ENCODE measurements around the gene LYPD3. TPM values are rescaled to one million over a fixed set of nuclear protein-coding genes. Genes with fewer than 3 reads are reported as not detected.
A peak's percentile ranks its signal among the peaks of the same experiment; 100 is the strongest.
"Not testable (repeated sequence)": the region's sequence is repeated elsewhere in the genome, so short reads cannot be mapped to it uniquely, and the experiment has no call there.

LYPD3 gene
- total RNA-seq, 2 donors from 2014 or later, result 0.35 to 0.42 TPM

DNA sequence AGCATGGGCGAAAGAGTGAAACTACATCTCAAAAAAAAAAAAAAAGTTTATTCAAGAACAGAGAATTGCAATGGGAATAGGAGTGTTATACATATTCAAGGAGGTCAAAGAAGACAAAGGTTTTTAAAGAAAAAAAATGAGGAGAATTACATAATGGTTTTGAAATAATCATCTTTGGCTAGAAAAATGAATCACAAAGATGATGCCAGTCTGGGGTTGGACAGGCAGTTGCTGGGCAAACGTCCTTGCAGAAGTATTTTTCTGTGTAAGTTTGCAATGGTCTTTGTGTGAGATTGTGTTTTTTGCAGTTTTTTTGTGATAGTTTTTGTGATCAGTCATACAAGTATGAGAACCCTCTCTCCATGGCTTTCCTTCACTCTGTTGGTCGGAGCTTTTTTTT, 23.7 kb downstream of the LYPD3 start:
- ATAC-seq, result no peak
- intact Hi-C loops (cut with DNase I), result loop anchor here in 1 of 2 donors (10.0 kb wide), 1 partner anchor 213 kb away; no protein-coding TSS in a partner anchor
- DNase-seq, result no peak

DNA sequence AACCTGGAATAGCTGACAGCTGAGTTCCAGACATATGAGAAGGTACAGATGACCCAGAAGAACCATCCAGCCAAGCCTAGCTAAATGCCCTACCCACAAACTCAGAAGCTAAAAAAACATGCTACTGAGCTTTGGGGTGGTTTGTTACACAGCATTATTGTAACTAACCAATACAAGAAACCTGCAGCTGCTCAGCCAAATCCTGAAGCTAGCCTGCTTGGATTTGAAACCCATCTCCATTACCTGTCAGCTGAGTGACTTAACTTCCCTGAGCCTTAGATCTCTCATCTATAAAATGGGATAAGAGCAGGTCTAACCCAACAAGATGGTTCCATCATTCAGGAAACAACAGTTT, 25.7 kb downstream of the LYPD3 start:
- no peak for ATAC-seq
- intact Hi-C loops (cut with DNase I), result loop anchor here in 1 of 2 donors (10.0 kb wide), 1 partner anchor 215 kb away; no protein-coding TSS in a partner anchor
- no peak for DNase-seq

DNA sequence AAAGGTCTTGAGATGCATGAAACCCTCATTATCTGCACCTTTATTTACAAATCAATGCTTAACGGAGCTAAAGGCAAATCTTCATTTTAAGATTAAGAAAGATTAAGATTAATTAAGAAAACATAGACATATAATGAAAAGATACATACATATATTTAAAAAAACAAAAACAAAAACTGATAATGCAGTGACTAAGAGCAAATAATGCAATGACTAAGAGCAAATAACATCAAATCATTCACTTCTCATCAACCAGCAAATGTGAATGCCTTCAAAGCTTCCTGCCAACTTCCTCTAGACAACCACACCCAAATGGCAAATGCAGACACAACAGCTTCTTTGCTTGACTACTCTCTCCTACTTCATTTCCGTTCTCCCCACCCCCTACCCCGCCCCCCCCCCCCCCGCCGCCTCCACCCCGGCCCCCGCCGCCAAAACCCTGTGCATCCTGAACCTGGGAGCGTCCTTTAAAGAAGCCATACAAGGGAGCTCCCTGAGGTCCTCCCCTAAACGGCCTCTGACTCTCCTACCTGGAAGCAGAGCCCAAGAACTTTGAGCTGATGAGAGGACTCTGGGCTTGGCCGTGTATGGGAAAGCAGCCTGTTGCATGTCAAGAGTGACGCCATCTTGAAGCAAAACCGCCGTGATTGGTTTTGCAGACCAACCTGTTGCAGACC, 26.2 kb downstream of the LYPD3 start:
- intact Hi-C loops (cut with DNase I), result no loop called here
- peak; percentile 35 to 83 for ATAC-seq
- no peak for DNase-seq

DNA sequence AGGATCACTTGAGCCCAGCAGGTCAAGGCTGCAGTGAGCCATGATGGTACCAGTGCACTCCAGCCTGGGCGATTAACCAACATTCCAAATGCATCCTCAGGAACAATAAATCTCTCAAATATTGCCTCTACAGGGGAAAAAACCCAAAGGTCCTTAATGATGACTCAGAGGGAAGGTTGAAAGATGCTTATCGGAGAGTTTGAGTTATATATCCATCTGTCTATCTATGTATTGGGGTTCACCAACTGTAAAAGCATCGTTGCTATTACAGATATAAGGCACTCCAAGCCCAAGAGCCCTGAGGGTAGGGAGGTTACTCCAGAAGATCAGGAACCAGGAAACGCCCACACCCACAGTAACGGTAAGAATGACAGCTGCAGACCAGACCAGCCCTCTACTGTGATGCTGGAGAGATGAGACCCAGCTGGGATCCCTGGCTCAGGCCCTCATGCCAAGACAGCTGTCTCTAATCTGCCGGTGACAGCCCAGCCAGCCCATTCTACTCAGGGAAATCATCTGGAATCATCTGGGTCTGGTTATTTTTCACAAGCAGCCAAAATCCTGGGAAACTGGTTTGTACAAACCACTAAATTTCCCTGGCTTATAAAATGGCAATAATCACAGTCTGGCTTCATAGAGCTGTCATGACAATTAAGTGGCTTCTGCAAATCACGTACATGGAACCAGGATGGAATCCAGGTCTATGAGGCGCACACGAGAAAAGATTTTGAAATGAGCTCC, 26.9 kb downstream of the LYPD3 start:
- intact Hi-C loops (cut with DNase I), result no loop called here
- DNase-seq (peak; percentile 62), ATAC-seq (peak; percentile 94 to 96)

DNA sequence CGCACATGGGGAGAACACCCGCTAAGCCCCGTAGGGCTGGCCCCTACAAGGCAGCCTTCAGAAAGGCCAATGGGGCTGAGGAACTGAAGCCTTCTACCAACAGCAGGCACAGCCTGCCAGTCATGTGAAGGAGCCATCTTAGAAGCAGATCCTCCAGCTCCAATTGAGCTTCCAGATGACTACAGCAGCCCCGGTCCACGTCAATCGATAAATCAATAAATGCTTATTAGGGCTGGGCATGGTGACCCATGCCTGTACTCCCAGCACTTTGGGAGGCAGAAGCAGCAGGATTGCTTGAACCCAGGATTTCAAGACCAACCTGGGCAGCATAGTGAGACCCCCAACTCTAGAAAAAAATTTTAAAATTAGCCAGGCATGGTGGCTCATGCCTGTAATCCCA, 27.7 kb downstream of the LYPD3 start:
- DNase-seq (no peak), ATAC-seq (no peak)
- intact Hi-C loops (cut with DNase I), result no loop called here

GRCh38 chr19:43437284-43437683, 28.1 kb downstream of the LYPD3 start:
- DNase-seq; ATAC-seq; intact Hi-C loops (cut with DNase I): not testable (repeated sequence)

- DNase-seq, result no peak
- intact Hi-C loops (cut with DNase I), result no loop called here
- no peak for ATAC-seq
Observed at GRCh38 chr19:43435775-43436174, 29.6 kb downstream of the LYPD3 start.

DNA sequence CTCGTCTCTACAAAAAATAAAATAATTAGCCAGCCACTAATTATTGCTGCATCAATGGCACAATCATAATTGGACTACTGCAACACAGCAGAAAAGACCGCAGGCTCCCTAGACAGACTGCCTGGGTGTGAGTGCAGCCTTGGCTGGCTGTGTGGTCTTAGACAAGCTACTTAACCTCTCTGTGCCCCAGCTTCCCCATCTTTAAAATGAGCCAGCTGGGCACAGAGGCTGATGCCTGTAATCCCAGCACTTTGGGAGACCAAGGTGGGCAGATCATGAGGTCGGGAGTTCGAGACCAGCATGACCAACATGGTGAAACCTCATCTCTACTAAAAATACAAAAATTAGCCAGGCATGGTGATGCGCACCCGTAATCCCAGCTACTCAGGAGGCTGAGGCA, 31.7 kb downstream of the LYPD3 start:
- DNase-seq, result no peak
- intact Hi-C loops (cut with DNase I), result no loop called here
- ATAC-seq, result no peak

- ATAC-seq, result no peak
- intact Hi-C loops (cut with DNase I), result no loop called here
Observed at GRCh38 chr19:43433358-43433673, 32.1 kb downstream of the LYPD3 start.

GRCh38 chr19:43430976-43431375, 34.4 kb downstream of the LYPD3 start:
- intact Hi-C loops (cut with DNase I), result no loop called here
- no peak for ATAC-seq

More at GRCh38 chr19:43433358-43433673, 32.1 kb downstream of the LYPD3 start:
- no peak for DNase-seq

DNA sequence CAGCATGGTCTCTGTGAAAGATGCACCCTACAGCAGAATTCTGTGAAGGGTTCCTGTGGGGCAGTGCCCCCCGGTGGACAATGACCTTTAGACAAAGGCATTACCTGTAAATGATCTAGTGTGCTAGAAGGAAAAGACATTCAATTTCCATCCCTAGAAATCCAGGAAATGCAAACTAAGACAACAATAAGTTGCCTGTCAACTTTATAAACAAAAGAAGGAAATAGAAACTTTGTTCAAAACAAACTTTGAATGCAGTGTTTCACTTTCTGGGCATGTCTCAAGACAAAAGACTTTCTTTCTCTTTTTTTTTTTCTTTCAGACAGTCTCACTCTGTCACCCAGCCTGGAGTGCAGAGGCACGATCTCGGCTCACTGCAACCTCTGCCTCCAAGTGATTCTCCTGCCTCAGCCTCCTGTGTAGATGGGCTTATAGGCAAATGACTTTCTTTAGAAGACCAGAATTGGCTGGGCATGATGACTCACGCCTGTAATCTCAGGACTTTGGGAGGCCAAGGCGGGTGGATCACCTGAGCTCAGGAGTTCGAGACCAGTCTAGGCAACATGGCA, 35.2 kb downstream of the LYPD3 start:
- ATAC-seq, result no peak
- DNase-seq, result no peak
- intact Hi-C loops (cut with DNase I), result no loop called here

More at GRCh38 chr19:43430976-43431375, 34.4 kb downstream of the LYPD3 start:
- no peak for DNase-seq

GRCh38 chr19:43429395-43429794, 36.0 kb downstream of the LYPD3 start:
- intact Hi-C loops (cut with DNase I), result no loop called here
- ATAC-seq, result no peak
- DNase-seq, result no peak

DNA sequence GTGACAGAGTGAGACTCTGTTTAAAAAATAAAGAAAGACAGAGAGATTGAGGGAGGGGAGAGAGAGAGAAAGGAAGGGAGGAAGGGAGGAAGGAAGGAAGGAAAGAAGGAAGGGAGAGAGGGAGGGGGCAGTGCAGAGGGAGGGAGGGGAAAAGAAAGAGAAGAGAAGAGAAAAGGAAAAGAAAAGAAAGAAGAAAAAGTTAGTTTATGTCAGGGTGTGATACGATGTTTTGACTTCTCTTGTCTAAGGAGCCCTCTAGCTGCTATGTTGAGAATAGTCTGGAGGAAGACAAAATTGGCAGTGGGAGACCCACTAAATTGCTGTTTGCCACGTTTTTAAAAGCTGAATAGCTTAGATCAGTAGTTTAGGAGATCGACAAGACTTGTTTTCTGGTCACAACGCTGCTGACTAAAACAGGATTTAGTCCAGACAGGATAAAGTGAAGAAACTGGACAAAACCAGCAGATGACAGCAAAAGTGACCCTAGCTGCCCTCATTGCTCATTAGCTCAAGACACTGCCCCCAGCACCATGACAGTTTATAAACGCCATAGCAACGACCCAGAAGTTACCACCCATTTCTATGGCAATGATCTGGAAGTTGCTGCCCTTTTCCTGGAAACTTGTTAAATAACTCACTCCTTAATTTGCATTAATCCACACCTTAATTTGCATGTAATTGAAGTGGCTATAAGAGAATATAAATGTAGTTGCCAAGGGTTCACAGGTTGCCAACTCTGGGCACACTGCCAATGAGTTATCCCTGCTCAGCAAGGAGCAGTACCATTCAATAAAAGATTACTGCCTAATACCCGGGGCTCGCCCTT, 39.6 kb downstream of the LYPD3 start:
- no peak for ATAC-seq
- DNase-seq, result no peak
- intact Hi-C loops (cut with DNase I), result no loop called here

DNA sequence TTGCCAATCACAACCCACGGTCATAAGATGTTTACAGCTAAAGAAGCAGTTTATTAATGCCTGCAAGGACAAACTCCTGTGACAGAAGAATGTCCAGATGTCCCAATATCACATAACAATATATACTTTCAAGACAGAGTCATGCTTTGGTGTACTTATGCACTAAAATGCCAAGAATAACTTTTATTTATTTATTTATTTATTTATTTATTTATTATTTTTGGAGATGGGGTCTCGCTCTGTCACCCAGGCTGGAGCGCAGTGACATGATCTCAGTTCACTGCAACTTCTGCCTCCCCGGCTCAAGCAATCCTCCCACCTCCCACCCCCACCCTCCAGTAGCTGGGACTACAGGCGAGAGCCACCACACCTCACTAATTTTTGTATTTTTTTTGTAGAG, 41.6 kb downstream of the LYPD3 start:
- no peak for DNase-seq
- intact Hi-C loops (cut with DNase I), result no loop called here
- ATAC-seq, result no peak

DNA sequence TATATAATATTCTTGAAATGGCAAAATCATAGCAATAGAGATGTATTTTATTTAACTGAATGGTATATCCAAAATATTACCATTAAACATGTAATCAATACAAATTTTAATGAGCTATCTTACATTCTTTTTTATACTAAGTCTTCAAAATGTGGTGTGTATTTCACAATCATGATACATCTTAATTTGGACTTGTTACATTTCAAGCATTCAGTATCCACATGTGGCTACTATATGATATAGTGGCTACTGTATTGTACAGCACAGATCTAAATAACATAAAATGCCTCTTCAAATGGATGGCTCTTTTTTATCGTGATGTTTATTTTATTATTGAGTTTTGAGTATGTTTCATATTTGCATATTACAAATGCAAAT, 42.7 kb downstream of the LYPD3 start:
- intact Hi-C loops (cut with DNase I), result no loop called here

GRCh38 chr19:43422000-43422688, 43.3 kb downstream of the LYPD3 start:
- intact Hi-C loops (cut with DNase I), result no loop called here
- DNase-seq, result no peak
- no peak for ATAC-seq

More for the DNA sequence above, 42.7 kb downstream of the LYPD3 start:
- DNase-seq (no peak), ATAC-seq (no peak)

DNA sequence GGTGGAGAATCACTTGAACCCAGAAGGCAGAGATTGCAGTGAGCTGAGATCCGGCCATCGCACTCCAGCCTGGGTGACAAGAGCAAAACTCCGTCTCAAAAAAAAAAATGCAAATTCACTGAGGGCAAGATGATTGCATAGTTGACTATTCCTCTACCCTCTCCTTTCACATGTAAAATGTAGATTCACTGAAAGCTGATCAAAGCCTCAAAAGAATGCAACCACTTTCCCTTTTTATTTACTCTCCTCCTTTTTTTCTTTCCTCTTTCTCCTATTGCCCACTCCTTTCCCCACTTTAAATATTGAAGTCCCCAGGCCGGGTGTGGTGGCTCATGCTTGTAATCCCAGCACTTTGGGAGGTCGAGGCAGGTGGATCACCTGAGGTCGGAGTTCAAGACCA, 44.5 kb downstream of the LYPD3 start:
- ATAC-seq, result no peak
- intact Hi-C loops (cut with DNase I), result no loop called here
- DNase-seq, result no peak

- ATAC-seq (no peak), DNase-seq (no peak)
- intact Hi-C loops (cut with DNase I), result no loop called here
Observed at GRCh38 chr19:43416951-43417623, 48.3 kb downstream of the LYPD3 start.

GRCh38 chr19:43414554-43414953, 50.9 kb downstream of the LYPD3 start, which contains the start of gene TEX101:
Gene TEX101, plus strand, starts transcription at chr19:43414890. Its CDS starts 1,030 bp downstream, at chr19:43415920.
- DNase-seq, result no peak
- ATAC-seq, result no peak
- intact Hi-C loops (cut with DNase I), result no loop called here

Data from left cardiac atrium (tissue), 4 donors.